ENCODE results near the gene CD274. TPM values are rescaled to one million over a fixed set of nuclear protein-coding genes. Genes with fewer than 3 reads are reported as not detected.

Gene CD274
- total RNA-seq, 2 donors from 2014 or later = 1.00 TPM; not detected in 1

- no peak overlapping the region for H3K27ac ChIP-seq (ENCODE audit: low read depth, low read length)
- Mint-ChIP-seq H3K4me1 (peaks cover 3% of the 10 kb centered on the region), H3K27me3 (ENCODE audit: insufficient read depth) (peaks cover 27% of the 10 kb centered on the region)
Measured at GRCh38 chr9:5448461-5449435, 1.6 kb upstream of the CD274 start.

DNA sequence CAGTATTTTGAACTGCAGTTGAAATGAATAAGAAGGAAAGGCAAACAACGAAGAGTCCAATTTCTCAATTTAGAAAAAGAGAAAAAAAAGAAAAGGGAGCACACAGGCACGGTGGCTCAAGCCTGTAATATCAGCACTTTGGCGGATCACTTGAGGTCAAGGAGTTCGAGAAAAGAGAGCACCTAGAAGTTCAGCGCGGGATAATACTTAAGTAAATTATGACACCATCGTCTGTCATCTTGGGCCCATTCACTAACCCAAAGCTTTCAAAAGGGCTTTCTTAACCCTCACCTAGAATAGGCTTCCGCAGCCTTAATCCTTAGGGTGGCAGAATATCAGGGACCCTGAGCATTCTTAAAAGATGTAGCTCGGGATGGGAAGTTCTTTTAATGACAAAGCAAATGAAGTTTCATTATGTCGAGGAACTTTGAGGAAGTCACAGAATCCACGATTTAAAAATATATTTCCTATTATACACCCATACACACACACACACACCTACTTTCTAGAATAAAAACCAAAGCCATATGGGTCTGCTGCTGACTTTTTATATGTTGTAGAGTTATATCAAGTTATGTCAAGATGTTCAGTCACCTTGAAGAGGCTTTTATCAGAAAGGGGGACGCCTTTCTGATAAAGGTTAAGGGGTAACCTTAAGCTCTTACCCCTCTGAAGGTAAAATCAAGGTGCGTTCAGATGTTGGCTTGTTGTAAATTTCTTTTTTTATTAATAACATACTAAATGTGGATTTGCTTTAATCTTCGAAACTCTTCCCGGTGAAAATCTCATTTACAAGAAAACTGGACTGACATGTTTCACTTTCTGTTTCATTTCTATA is 602 bp upstream of the CD274 start:
- WGBS, 2 experiments (ENCODE audit: insufficient coverage in 1 of 2, insufficient read length in 1 of 2) = 87 to 94% methylated on average over 8 to 14 of the region's 15 CpGs
- no peaks in the 10 kb centered on the region for H3K4me1 ChIP-seq (ENCODE audit: control insufficient read depth, insufficient read depth, low read length)
- H3K27ac ChIP-seq (ENCODE audit: low read depth, low read length) = no peak overlapping the region
- no peak overlapping the region for H3K9ac ChIP-seq (ENCODE audit: extremely low read depth, low read length, poor library complexity, severe bottlenecking)
- H3K36me3 Mint-ChIP-seq (ENCODE audit: low read depth) = no peaks in the 10 kb centered on the region
- peak overlapping the region; percentile 45 for H3K4me3 Mint-ChIP-seq
- H3K9me3 ChIP-seq (ENCODE audit: control insufficient read depth, low read length) = no peaks in the 10 kb centered on the region
- H3K27ac Mint-ChIP-seq = no peak overlapping the region
- no peaks in the 10 kb centered on the region for H3K36me3 ChIP-seq (ENCODE audit: control insufficient read depth, insufficient read depth, low read length)
- peaks cover 3% of the 10 kb centered on the region for H3K4me1 Mint-ChIP-seq
- H3K27me3 Mint-ChIP-seq (ENCODE audit: insufficient read depth) = peaks cover 24% of the 10 kb centered on the region
- TF ChIP-seq, protein P1, sequence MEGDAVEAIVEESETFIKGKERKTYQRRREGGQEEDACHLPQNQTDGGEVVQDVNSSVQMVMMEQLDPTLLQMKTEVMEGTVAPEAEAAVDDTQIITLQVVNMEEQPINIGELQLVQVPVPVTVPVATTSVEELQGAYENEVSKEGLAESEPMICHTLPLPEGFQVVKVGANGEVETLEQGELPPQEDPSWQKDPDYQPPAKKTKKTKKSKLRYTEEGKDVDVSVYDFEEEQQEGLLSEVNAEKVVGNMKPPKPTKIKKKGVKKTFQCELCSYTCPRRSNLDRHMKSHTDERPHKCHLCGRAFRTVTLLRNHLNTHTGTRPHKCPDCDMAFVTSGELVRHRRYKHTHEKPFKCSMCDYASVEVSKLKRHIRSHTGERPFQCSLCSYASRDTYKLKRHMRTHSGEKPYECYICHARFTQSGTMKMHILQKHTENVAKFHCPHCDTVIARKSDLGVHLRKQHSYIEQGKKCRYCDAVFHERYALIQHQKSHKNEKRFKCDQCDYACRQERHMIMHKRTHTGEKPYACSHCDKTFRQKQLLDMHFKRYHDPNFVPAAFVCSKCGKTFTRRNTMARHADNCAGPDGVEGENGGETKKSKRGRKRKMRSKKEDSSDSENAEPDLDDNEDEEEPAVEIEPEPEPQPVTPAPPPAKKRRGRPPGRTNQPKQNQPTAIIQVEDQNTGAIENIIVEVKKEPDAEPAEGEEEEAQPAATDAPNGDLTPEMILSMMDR (conservative IDR thresholded peaks at IDR 0.05) = no peak
- no peaks in the 10 kb centered on the region for H3K9me3 Mint-ChIP-seq
- peaks cover 13% of the 10 kb centered on the region for H3K27me3 ChIP-seq (ENCODE audit: control insufficient read depth, insufficient read depth, low read length, poor library complexity, severe bottlenecking)
- peak overlapping the region; percentile 53 for H3K4me3 ChIP-seq (ENCODE audit: low read length)
- no peak for DNase-seq

More at GRCh38 chr9:5448461-5449435, 1.6 kb upstream of the CD274 start:
- H3K9me3 Mint-ChIP-seq = no peaks in the 10 kb centered on the region
- no peaks in the 10 kb centered on the region for H3K36me3 Mint-ChIP-seq (ENCODE audit: low read depth)
- H3K9ac ChIP-seq (ENCODE audit: extremely low read depth, low read length, poor library complexity, severe bottlenecking) = no peak overlapping the region
- 91 to 100% methylated on average over 2 to 4 of the region's 5 CpGs for WGBS, 2 experiments (ENCODE audit: insufficient coverage in 1 of 2, insufficient read length in 1 of 2)
- no peak overlapping the region for H3K4me3 ChIP-seq (ENCODE audit: low read length)
- H3K9me3 ChIP-seq (ENCODE audit: control insufficient read depth, low read length) = no peaks in the 10 kb centered on the region
- H3K4me3 Mint-ChIP-seq = no peak overlapping the region
- no peak for DNase-seq
- H3K36me3 ChIP-seq (ENCODE audit: control insufficient read depth, insufficient read depth, low read length) = no peaks in the 10 kb centered on the region
- no peak overlapping the region for H3K27ac Mint-ChIP-seq
- TF ChIP-seq, protein P1 (conservative IDR thresholded peaks at IDR 0.05) = no peak
- peaks cover 13% of the 10 kb centered on the region for H3K27me3 ChIP-seq (ENCODE audit: control insufficient read depth, insufficient read depth, low read length, poor library complexity, severe bottlenecking)
- H3K4me1 ChIP-seq (ENCODE audit: control insufficient read depth, insufficient read depth, low read length) = no peaks in the 10 kb centered on the region

DNA sequence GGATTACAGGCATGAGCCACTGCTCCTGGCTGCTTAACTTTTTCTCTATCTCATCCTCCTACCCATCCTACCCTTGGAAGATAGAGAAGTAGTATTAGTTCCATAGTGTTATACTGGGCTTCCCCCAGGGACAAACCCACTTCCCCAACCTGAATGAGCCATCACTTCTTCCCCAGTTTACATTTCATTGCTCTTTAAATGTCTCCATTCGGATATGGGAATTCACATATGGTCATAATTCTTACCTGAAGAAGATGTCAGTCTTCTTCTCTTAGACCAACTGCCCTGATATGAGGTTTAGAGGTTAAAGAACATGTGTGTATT is 1.9 kb downstream of the CD274 start:
- H3K9me3 Mint-ChIP-seq = no peaks in the 10 kb centered on the region
- peaks cover 7% of the 10 kb centered on the region for H3K27me3 ChIP-seq (ENCODE audit: control insufficient read depth, insufficient read depth, low read length, poor library complexity, severe bottlenecking)
- H3K4me1 ChIP-seq (ENCODE audit: control insufficient read depth, insufficient read depth, low read length) = no peaks in the 10 kb centered on the region
- H3K36me3 Mint-ChIP-seq (ENCODE audit: low read depth) = no peaks in the 10 kb centered on the region
- H3K27me3 Mint-ChIP-seq (ENCODE audit: insufficient read depth) = peaks cover 15% of the 10 kb centered on the region
- H3K9me3 ChIP-seq (ENCODE audit: control insufficient read depth, low read length) = no peaks in the 10 kb centered on the region
- TF ChIP-seq, protein P1 (conservative IDR thresholded peaks at IDR 0.05) = no peak
- H3K27ac Mint-ChIP-seq = no peak overlapping the region
- no peak overlapping the region for H3K27ac ChIP-seq (ENCODE audit: low read depth, low read length)
- no peak overlapping the region for H3K4me3 ChIP-seq (ENCODE audit: low read length)
- H3K4me3 Mint-ChIP-seq = no peak overlapping the region
- H3K9ac ChIP-seq (ENCODE audit: extremely low read depth, low read length, poor library complexity, severe bottlenecking) = no peak overlapping the region
- 80% methylated on average over 1 of the region's 1 CpG; no CpG with 5 or more reads in 1 of the 2 experiments for WGBS, 2 experiments (ENCODE audit: insufficient coverage in 1 of 2, insufficient read length in 1 of 2)
- DNase-seq = no peak
- peaks cover 3% of the 10 kb centered on the region for H3K4me1 Mint-ChIP-seq
- H3K36me3 ChIP-seq (ENCODE audit: control insufficient read depth, insufficient read depth, low read length) = no peaks in the 10 kb centered on the region

Measured in endodermal cell (in vitro differentiated cells).